ENCODE data around the gene SPTBN4.
A peak's percentile ranks its signal among the peaks of the same experiment; 100 is the strongest.
"Not testable (repeated sequence)": the region's sequence is repeated elsewhere in the genome, so short reads cannot be mapped to it uniquely, and the experiment has no call there.

Gene SPTBN4

GRCh38 chr19:40449506-40449905, 17.3 kb upstream of the SPTBN4 start:
- H3K27ac Mint-ChIP-seq: no peak overlapping the region
- peaks cover 3% of the 10 kb centered on the region for H3K36me3 Mint-ChIP-seq (ENCODE audit: low read depth)
- H3K4me1 Mint-ChIP-seq (ENCODE audit: low read depth): peaks cover 4% of the 10 kb centered on the region
- no peaks in the 10 kb centered on the region for H3K27me3 Mint-ChIP-seq
- no peak for DNase-seq
- H3K4me3 Mint-ChIP-seq: no peak overlapping the region
- no peaks in the 10 kb centered on the region for H3K9me3 Mint-ChIP-seq

GRCh38 chr19:40450664-40451063, 16.1 kb upstream of the SPTBN4 start:
- Mint-ChIP-seq H3K36me3 (ENCODE audit: low read depth) (peaks cover 3% of the 10 kb centered on the region), H3K4me3 (no peak overlapping the region), H3K9me3 (no peaks in the 10 kb centered on the region), H3K27me3 (no peaks in the 10 kb centered on the region), H3K27ac (no peak overlapping the region), H3K4me1 (ENCODE audit: low read depth) (no peaks in the 10 kb centered on the region)
- no peak for DNase-seq

GRCh38 chr19:40452016-40452415, 14.8 kb upstream of the SPTBN4 start:
- H3K9me3 Mint-ChIP-seq: no peaks in the 10 kb centered on the region

GRCh38 chr19:40453151-40453735, 13.6 kb upstream of the SPTBN4 start:
- H3K27ac Mint-ChIP-seq: no peak overlapping the region
- DNase-seq: no peak
- H3K9me3 Mint-ChIP-seq: no peaks in the 10 kb centered on the region
- H3K4me1 Mint-ChIP-seq (ENCODE audit: low read depth): no peaks in the 10 kb centered on the region
- H3K4me3 Mint-ChIP-seq: no peak overlapping the region
- H3K36me3 Mint-ChIP-seq (ENCODE audit: low read depth): peaks cover 3% of the 10 kb centered on the region
- H3K27me3 Mint-ChIP-seq: no peaks in the 10 kb centered on the region

More at GRCh38 chr19:40452016-40452415, 14.8 kb upstream of the SPTBN4 start:
- no peak overlapping the region for H3K27ac Mint-ChIP-seq
- no peak overlapping the region for H3K4me3 Mint-ChIP-seq
- H3K36me3 Mint-ChIP-seq (ENCODE audit: low read depth): peaks cover 3% of the 10 kb centered on the region
- H3K27me3 Mint-ChIP-seq: no peaks in the 10 kb centered on the region
- no peaks in the 10 kb centered on the region for H3K4me1 Mint-ChIP-seq (ENCODE audit: low read depth)
- no peak for DNase-seq

DNA sequence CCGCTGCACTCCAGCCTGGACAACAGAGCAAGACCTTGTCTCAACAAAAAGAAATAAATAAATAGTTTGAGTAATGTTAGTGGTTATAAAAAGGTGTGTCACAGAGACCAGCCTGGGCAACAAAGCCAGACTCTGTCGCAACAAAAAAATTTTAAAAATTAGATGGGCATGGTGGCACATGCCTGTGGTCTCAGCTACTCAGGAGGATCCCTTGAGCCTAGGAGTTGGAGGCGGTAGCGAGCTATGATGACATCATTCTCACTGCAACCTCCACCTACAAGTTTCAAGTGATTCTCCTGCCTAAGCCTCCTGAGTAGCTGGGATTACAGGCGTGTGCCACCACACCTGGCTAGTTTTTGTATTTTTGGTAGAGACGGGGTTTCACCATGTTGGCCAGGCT, 12.9 kb upstream of the SPTBN4 start:
- not testable (repeated sequence) for H3K4me3 Mint-ChIP-seq; H3K36me3 Mint-ChIP-seq (ENCODE audit: low read depth); H3K27me3 Mint-ChIP-seq; H3K9me3 Mint-ChIP-seq; DNase-seq; H3K4me1 Mint-ChIP-seq (ENCODE audit: low read depth); H3K27ac Mint-ChIP-seq

- no peaks in the 10 kb centered on the region for H3K9me3 Mint-ChIP-seq
- H3K27me3 Mint-ChIP-seq: no peaks in the 10 kb centered on the region
- no peak overlapping the region for H3K27ac Mint-ChIP-seq
- H3K4me3 Mint-ChIP-seq: no peak overlapping the region
- no peak for DNase-seq
- H3K36me3 Mint-ChIP-seq (ENCODE audit: low read depth): no peaks in the 10 kb centered on the region
- H3K4me1 Mint-ChIP-seq (ENCODE audit: low read depth): no peaks in the 10 kb centered on the region
These were observed 9.8 kb upstream of the SPTBN4 start for GRCh38 chr19:40457048-40457447.

- no peaks in the 10 kb centered on the region for H3K36me3 Mint-ChIP-seq (ENCODE audit: low read depth)
- H3K4me3 Mint-ChIP-seq: no peak overlapping the region
- no peaks in the 10 kb centered on the region for H3K9me3 Mint-ChIP-seq
- H3K27me3 Mint-ChIP-seq: no peaks in the 10 kb centered on the region
- no peak overlapping the region for H3K27ac Mint-ChIP-seq
- peaks cover 3% of the 10 kb centered on the region for H3K4me1 Mint-ChIP-seq (ENCODE audit: low read depth)
- DNase-seq: no peak
These were observed 8.7 kb upstream of the SPTBN4 start for GRCh38 chr19:40457953-40458596.

GRCh38 chr19:40458597-40458974, 8.2 kb upstream of the SPTBN4 start:
- DNase-seq: no peak
- Mint-ChIP-seq H3K4me3 (no peak overlapping the region), H3K9me3 (no peaks in the 10 kb centered on the region), H3K27me3 (no peaks in the 10 kb centered on the region), H3K27ac (no peak overlapping the region), H3K4me1 (ENCODE audit: low read depth) (peaks cover 5% of the 10 kb centered on the region), H3K36me3 (ENCODE audit: low read depth) (no peaks in the 10 kb centered on the region)

DNA sequence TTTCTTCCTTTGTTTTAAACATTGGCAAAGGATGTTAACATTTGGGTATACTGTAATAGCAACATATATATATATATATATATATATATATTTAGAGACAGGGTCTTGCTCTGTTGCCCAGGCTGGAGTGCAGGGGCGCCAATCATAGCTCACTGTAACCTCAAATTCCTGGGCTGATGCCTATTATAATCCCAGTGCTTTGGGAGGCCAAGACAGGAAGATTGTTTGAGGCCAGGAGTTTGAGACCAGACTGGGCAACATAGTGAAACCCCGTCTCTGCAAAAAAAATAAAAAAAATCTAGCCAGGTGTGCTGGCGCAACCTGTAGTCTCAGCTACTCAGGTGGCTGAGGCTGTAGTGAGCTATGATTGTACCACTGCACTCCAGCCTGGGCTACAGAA, 6.6 kb upstream of the SPTBN4 start:
- Mint-ChIP-seq H3K36me3 (ENCODE audit: low read depth) (no peaks in the 10 kb centered on the region), H3K4me3 (no peak overlapping the region), H3K4me1 (ENCODE audit: low read depth) (peaks cover 16% of the 10 kb centered on the region), H3K9me3 (no peaks in the 10 kb centered on the region), H3K27ac (no peak overlapping the region), H3K27me3 (no peaks in the 10 kb centered on the region)
- no peak for DNase-seq

GRCh38 chr19:40461669-40462221, 5.1 kb upstream of the SPTBN4 start:
- no peak for DNase-seq
- Mint-ChIP-seq H3K4me3 (no peak overlapping the region), H3K36me3 (ENCODE audit: low read depth) (peaks cover 3% of the 10 kb centered on the region), H3K9me3 (no peaks in the 10 kb centered on the region), H3K4me1 (ENCODE audit: low read depth) (peaks cover 30% of the 10 kb centered on the region), H3K27me3 (peaks cover 6% of the 10 kb centered on the region), H3K27ac (no peak overlapping the region)

GRCh38 chr19:40463587-40464037, 3.2 kb upstream of the SPTBN4 start:
- not testable (repeated sequence) for H3K4me3 Mint-ChIP-seq; DNase-seq; H3K27ac Mint-ChIP-seq; H3K36me3 Mint-ChIP-seq (ENCODE audit: low read depth); H3K9me3 Mint-ChIP-seq
- Mint-ChIP-seq H3K27me3 (peaks cover 12% of the 10 kb centered on the region), H3K4me1 (ENCODE audit: low read depth) (peaks cover 34% of the 10 kb centered on the region)

GRCh38 chr19:40464059-40465024, 2.5 kb upstream of the SPTBN4 start:
- Mint-ChIP-seq H3K36me3 (ENCODE audit: low read depth) (peaks cover 3% of the 10 kb centered on the region), H3K9me3 (no peaks in the 10 kb centered on the region), H3K27me3 (peaks cover 12% of the 10 kb centered on the region), H3K27ac (peak overlapping the region; percentile 94), H3K4me3 (peak overlapping the region; percentile 78), H3K4me1 (ENCODE audit: low read depth) (peaks cover 34% of the 10 kb centered on the region)
- peak; percentile 80 for DNase-seq

GRCh38 chr19:40465025-40465556, 1.7 kb upstream of the SPTBN4 start:
- no peaks in the 10 kb centered on the region for H3K9me3 Mint-ChIP-seq
- peak; percentile 37 for DNase-seq
- peaks cover 12% of the 10 kb centered on the region for H3K27me3 Mint-ChIP-seq
- peak overlapping the region; percentile 94 for H3K27ac Mint-ChIP-seq
- peaks cover 3% of the 10 kb centered on the region for H3K36me3 Mint-ChIP-seq (ENCODE audit: low read depth)
- peaks cover 34% of the 10 kb centered on the region for H3K4me1 Mint-ChIP-seq (ENCODE audit: low read depth)
- peak overlapping the region; percentile 78 for H3K4me3 Mint-ChIP-seq

- H3K27ac Mint-ChIP-seq: peak within 1 kb of the TSS; percentile 94
- H3K36me3 Mint-ChIP-seq (ENCODE audit: low read depth): peaks cover 3% of the 10 kb centered on the region
- peaks cover 34% of the 10 kb centered on the region for H3K4me1 Mint-ChIP-seq (ENCODE audit: low read depth)
- peak; percentile 100 for DNase-seq
- no peaks in the 10 kb centered on the region for H3K9me3 Mint-ChIP-seq
- peaks cover 12% of the 10 kb centered on the region for H3K27me3 Mint-ChIP-seq
- H3K4me3 Mint-ChIP-seq: peak within 1 kb of the TSS; percentile 78
These were observed 1.1 kb upstream of the SPTBN4 start, which contains the start of gene BLVRB for GRCh38 chr19:40465557-40466218. Gene BLVRB (minus strand): TSS chr19:40465745. CDS start chr19:40465688, 57 bp downstream.

All from activated T-cell treated with anti-CD3 and anti-CD28 coated beads, Interleukin-2, amount 50 U/mL, for 24 hours (primary cell).